HG03039 (cell line): ENCODE results near the gene TBC1D12.
"Not testable (repeated sequence)": the region's sequence is repeated elsewhere in the genome, so short reads cannot be mapped to it uniquely, and the experiment has no call there.

Experiments
- ATAC-seq: cut with Tn5 transposase; IDR thresholded peaks from one replicate; pipeline ENCODE4 v1.9.1; 2021; ENCODE audit warnings: mild to moderate bottlenecking, moderate library complexity; ENCODE audit not compliant: unreplicated experiment

TBC1D12 gene

DNA sequence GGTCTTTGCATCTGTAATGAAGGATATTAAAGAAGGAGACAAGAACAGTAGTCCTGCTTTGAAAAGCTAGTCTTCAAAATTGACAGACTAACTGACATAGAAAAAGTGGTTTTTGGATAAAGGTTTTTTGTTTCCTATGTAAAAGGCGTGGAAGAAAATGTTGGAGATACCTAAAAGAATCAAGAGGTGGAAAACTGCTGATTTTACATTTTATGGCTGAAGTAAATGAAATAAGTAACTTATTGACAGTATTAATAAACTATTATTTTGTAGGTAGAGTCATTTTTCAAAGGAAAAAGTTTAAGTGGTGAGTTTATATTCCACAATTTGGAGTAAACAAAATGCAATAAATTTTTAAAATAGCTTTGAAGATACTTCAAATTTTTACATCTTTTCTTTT lies 130.7 kb downstream of the TBC1D12 start:
- no peak for ATAC-seq

DNA sequence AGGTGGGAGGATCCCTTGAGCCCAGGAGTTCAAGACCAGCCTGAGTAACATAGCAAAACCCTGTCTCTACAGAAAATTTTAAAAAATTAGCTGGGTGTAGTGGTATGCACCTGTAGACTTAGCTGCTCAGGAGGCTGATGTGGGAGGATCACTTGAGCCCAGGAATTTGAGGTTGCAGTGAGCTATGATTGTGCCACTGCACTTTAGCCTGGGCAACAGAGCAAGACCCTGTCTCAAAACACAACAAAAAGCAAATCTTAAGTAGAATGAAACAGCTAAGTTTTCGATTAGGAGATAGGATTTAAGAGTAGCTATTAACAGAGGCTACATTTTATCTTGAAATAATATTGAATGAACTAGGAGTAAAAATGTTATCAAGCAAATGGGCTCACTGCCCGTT lies 139.9 kb downstream of the TBC1D12 start:
- ATAC-seq: not testable (repeated sequence)

DNA sequence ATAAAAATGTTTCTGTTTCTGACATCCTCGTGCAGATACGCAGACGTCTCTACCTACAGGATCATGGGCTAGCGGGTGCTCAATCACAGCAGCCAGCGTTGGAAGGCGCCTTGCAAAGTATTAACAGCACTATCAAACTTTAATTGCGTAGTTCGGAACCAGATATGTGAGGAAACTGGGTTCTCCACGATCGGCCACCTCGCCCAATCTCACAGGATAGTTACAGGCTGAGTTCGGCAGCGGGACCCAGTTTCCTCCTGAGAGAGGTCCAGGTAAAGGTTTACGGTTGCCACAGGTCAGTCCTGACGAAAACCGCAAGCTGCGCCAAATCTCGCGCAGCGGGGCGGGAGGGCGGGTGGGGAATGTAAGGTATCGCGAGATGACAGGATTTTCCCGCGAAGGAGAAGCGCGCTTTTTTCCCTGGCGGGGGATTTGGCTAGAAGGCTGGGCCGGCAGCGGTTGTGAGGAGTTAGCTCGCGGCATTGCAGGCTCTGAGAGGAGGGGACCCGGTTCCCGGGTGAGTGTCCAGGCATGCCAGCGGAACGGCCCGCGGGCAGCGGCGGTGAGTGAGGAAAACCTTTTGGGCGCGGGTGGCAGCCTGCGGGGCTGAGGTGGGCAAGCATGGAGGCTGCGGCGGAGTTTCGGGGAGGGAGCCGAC lies 143.2 kb downstream of the TBC1D12 start, which contains the start of gene HELLS:
Gene HELLS, plus strand, starts transcription at position 398 of the 658 bp plus-strand sequence. Its CDS starts 134 bp downstream, at position 532.
- ATAC-seq: peak; percentile 76

DNA sequence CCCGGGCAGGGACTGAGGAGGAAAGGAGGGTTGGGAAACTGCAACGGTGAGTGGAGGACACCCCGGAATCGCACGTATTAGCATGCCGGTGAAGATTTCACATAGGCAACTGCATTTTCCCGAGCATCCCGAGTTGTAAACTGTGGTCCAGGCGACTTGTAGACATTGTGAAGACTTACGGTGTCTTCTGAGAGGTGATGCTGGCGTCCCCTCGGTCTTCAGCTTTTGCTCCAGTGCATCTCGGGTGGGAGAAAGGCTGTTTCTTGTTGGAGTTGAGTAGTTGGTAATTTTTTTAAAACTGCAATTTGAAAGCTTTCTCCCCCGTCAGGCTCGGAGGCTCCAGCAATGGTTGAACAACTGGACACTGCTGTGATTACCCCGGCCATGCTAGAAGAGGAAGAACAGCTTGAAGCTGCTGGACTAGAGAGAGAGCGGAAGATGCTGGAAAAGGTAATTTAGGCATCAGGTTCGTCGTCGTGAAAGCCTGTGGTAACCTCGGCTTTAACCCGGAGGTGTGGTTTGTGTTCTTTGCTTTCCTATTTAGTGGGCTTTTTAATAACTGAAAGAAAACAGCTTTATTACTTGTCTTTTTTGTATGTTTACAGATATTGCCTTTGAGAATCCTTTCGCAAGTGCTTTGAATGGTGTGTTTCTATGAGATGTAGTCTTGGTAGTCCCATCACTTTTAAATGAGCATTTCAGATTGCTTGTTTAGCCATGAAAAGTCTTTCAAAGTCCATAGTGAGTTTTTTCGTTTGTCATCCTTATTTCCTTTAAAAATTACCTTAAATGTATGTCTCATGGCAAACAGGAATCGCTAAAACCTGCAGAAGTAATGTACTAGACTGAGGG lies 143.9 kb downstream of the TBC1D12 start:
- peak; percentile 8 for ATAC-seq

DNA sequence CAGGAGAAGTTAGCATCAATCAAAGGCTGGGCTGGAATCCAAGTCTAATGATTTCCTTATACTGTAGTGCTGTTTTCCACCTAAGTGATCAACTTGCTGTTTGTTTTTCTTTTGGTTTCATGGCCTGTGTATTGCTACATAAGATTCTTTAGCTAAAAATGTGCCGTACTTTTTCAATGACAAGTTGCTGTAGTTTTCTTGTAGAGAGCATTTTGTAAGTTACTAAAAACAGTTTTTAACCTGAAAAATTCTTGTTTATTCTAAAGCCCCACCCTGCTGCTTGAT lies 144.5 kb downstream of the TBC1D12 start:
- no peak for ATAC-seq

DNA sequence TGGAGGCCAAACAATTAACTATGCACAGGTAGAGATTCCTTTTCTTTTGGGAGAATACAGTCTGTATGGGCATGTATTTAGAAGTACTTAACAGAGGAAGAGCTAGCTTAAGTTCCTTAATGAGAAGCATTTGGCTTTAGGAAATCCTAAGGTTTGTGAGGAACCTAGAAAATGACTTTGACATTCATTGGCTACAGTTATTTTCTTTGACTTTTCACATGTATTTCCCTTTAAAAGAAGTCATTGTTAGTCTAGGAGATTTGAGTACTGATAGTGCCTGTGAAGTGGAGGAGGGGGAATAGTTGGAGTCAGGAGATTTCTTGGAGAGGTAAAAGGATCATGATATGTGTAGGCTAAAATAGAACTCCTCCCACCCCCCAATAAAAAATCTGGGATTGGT lies 146.9 kb downstream of the TBC1D12 start:
- ATAC-seq: no peak

DNA sequence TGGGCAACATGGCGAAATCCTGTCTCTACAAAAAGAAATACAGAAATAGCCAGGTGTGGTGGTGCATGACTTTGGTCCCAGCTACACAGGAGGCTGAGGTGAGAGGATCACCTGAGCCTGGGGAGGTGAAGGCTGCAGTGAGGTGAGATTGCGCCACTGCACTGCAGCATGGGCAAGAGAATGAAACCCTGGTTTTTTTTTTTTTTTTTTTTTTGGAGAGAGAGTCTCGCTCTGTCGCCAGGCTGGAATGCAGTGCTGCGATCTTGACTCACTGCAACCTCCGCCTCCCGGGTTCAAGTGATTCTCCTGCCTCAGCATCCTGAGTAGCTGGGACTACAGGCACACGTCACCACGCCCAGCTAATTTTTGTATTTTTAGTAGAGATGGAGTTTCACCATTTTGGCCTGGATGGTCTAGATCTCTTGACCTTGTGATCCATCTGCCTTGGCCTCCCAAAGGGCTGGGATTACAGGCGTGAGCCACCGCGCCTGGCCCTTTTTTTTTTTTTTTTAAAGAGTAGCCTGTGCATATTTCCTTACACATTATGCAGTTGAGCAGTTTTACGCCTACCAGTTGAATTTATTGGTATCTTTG lies 165.5 kb downstream of the TBC1D12 start:
- ATAC-seq: not testable (repeated sequence)

DNA sequence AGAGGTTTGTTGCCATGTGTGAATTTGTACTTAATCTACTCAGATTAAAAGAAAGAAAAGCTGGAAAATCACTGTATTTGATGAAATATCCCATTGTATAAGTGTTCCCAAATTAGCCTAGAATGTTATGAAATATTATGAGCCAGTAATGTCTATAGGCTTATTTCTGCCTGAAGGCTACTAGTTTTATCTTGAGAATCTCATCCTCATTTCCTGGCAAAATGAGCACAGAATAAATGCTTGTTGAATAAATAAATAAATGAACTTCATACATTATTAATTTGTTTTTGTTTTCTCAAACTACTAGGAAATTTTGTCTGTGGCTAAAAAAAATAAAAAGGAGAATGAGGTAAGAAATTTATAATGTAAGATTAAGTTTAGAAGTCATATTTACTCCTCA lies 168.7 kb downstream of the TBC1D12 start:
- ATAC-seq: no peak

DNA sequence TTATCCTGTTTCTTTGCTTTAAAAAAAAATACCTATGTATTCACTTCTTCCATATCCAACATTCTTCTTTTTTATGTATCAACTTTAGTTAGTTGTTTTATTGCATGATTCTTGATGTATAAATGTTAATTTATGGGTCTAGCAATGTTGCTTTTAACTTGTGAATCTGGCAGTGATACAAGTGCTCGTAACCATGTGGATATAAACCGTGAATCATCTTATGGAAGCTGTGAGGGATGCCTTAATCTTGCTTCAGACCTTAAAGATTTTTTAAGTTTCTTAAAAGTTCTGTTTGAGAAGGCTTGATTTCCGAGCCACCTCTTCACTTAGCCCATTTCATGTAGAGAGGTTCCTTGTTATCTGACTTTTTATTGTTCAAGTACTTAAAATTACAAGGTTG lies 169.2 kb downstream of the TBC1D12 start:
- ATAC-seq: no peak

DNA sequence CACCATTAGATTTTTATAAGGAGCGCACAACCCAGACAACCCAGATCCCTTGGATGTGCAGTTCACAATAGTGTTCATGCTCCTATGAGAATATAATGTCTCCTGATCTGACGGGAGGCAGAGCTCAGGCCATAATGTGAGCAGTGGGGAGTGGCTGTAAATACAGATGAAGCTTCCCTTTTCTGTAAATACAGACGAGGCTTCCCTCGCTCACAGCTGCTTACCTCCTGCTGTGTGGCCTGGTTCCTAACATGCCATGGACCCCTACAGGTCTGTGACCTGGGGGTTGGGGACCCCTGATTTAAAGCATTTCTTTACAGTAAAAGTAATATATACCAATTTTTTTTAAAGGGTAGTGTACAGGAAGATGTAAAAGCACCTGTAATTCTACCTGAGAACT lies 176.4 kb downstream of the TBC1D12 start:
- ATAC-seq: no peak

DNA sequence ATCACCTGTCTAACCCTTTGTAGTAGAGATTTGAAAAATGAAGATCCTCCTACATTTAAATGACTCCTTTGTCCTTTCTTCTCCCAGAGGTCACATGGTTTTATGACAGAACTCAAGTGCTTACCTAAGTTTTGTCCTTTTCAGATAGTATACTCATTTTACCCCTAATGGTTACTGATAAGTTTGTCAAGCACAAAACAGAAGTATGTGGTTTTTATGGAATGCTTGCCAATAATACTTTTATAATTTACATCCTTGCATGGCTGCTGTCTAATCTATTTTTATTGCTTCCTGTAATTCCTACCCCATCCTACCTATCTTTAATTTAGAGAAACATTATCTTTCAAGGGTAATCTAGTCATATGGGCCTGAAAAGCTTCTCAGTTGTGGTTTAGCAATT lies 180.8 kb downstream of the TBC1D12 start:
- ATAC-seq: no peak
